GM12801 (cell line): ENCODE data around the gene CEP162.

Source experiments
- TF ChIP-seq, protein P1 (sequence below): IDR thresholded peaks from one replicate; pipeline ENCODE4 v1.5.1; 2011; ENCODE audit warnings: control low read depth; ENCODE audit not compliant: insufficient read length; ENCODE audit errors: extremely low read depth

Gene CEP162

DNA sequence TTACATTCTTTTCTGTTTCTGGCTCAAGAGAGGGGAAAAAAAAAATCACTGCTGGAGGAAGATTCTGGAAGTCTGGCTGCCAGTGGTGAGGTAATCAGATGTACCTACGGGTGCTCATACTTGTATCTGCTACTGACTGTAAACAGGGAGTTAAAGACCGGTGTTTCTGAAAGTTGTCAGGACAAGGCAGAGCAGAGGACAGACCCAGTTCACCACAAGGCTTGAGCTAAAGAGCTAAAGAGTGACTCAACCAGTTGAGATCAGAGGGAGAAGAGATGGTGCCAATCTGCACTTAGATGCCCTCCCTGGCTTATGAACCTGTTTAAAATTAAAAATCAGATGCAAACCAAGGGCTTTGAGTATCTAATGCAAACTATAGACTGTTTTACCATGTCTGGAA is 55.4 kb downstream of the CEP162 start:
- TF ChIP-seq, protein P1, sequence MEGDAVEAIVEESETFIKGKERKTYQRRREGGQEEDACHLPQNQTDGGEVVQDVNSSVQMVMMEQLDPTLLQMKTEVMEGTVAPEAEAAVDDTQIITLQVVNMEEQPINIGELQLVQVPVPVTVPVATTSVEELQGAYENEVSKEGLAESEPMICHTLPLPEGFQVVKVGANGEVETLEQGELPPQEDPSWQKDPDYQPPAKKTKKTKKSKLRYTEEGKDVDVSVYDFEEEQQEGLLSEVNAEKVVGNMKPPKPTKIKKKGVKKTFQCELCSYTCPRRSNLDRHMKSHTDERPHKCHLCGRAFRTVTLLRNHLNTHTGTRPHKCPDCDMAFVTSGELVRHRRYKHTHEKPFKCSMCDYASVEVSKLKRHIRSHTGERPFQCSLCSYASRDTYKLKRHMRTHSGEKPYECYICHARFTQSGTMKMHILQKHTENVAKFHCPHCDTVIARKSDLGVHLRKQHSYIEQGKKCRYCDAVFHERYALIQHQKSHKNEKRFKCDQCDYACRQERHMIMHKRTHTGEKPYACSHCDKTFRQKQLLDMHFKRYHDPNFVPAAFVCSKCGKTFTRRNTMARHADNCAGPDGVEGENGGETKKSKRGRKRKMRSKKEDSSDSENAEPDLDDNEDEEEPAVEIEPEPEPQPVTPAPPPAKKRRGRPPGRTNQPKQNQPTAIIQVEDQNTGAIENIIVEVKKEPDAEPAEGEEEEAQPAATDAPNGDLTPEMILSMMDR, result no peak

DNA sequence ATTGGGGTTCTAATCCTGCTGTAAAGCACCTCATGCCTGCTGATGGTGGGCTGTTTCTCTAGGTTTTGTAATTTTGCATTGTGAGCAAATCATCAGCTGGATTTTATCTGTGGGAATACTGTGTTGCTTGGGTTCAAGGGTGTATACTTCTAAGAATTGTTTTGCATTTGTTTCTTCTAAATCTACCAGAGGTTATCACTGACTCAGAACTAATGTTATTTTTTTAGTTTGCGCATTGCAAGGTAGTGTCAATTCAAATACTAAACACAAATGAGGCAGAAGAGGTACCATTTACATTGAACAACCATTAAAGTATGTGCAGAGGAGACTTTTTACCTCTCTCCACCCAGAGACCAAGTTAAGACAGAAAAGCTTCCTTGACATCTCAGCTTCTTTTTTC is 60.0 kb downstream of the CEP162 start:
- TF ChIP-seq, protein P1, result no peak

DNA sequence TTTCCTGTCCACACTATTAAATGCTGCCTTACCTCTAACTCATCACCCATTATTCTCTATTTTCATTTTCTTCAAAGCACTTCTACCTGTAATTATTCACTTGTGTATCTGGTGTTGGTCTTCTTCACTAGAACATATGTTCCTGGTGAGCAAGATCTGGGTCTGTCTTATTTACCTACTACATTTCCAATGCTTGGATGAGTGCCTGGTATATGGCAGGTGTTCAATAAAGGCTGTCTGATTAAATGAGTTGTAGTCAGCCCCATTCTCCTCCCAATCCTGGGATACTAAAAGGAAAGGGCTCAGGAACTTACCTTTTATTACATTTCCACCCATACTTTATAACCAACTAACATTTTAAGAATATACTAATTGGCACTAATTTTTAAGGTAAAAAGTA is 61.0 kb downstream of the CEP162 start:
- TF ChIP-seq, protein P1, result no peak

DNA sequence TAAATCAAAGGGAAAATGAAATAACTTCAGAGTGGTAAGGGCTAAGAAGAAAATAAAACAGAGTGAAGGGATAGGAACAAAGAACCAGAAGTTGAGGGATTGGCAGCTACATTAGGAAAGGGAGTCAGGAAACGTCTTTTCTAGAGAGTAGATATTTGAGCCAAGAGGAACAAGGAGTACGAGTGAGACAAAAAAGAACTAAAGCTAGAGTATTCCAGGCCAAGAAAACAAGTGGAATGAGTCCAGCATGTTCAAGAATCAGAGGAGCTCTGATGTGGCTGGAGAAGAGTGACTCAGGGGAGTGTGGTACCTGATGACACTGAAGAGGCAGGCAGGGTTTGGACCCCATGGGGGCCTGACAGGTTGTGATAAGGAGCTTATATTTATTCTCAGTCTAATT is 66.3 kb downstream of the CEP162 start:
- TF ChIP-seq, protein P1, result no peak

DNA sequence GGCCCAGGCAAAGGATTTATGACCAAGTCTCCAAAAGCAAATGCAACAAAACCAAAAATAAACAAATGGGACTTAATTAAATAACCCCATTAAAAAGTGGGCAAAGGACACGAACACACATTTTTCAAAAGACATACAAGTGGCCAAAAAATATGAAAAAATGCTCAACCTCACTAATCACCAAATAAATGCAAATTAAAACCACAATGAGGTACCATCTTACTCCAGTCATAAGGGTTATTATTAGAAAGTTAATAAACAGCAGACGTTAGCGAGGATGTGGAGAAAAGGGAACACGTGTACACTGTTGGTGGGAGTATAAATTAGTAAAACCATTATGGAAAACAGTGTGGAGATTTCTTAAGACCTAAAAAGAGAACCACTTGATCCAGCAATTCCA is 71.1 kb downstream of the CEP162 start:
- TF ChIP-seq, protein P1, result no peak

DNA sequence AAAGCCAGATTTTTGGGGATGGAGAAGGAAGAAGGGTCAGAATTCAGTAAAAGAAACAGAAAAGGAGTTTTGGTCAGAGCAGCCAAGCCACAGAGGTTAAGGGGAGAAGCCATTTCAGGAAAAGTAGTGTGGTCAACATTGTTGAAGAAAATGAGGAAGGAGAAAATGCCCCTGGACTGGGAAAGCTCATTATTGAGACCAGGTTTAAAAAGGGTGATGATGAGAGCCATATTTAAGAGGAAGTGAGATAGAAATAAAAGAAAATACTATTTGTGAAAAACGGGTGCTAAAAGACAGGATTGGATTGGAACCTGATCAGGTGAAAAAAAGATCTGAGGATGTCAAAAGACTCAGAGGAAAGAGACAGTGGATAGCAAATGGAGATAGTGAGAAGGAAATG is 75.8 kb downstream of the CEP162 start:
- TF ChIP-seq, protein P1, result no peak

DNA sequence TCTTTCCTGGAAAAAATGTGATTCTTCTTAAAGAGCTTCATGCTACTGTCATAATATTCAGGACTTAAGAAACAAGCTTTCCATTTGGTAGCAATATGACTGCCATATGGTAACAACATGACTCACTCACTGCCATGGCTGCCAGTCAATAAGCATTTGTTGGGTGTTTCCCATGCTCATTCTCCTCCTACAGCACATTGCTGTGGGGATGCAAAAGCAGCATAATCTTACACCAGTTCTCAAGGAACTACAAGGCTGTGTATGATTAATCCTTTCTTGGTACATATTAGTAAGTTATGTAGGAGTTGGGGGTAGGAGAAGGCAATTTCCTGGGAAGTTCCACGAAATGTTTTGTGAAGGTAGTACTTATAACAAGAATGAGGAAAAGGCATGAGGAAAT is 76.7 kb downstream of the CEP162 start:
- TF ChIP-seq, protein P1, result no peak

DNA sequence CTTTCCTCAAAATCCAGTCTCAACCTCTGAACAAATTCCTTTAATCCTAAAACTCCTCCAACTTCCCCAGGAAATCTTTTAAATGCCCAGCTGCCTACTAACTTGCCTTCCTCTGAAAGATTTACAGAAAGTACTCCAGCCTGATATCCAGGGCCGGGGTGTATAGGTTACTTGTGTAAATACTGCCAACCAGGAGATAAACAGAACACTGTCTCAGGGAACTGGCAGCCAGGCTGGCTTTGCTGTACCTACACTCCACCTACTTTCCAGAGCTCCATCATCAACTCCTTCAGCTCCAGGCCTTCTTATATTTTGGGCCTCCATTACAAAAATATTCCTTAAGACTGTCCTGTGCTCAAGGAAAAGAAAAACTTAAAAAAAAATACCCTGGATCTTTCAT is 85.9 kb downstream of the CEP162 start:
- TF ChIP-seq, protein P1, result no peak
